GM12865 (cell line): ENCODE results near the gene FAM131B.

Experiments used
- DNase-seq: peaks from one replicate; pipeline ENCODE4 v3.0.0; 2010; ENCODE audit warnings: low read depth
- H3K4me3 ChIP-seq: 2 replicates; pipeline ENCODE4 v1.5.1; 2011; ENCODE audit warnings: mild to moderate bottlenecking, low read depth, low read length, control low read depth
- CTCF ChIP-seq: IDR thresholded peaks from 2 replicates; pipeline ENCODE4 v1.5.1; 2011; ENCODE audit warnings: low read length, control low read depth, low read depth, inconsistent platforms; ENCODE audit not compliant: insufficient read depth; ENCODE audit errors: missing control alignments

The FAM131B gene

DNA sequence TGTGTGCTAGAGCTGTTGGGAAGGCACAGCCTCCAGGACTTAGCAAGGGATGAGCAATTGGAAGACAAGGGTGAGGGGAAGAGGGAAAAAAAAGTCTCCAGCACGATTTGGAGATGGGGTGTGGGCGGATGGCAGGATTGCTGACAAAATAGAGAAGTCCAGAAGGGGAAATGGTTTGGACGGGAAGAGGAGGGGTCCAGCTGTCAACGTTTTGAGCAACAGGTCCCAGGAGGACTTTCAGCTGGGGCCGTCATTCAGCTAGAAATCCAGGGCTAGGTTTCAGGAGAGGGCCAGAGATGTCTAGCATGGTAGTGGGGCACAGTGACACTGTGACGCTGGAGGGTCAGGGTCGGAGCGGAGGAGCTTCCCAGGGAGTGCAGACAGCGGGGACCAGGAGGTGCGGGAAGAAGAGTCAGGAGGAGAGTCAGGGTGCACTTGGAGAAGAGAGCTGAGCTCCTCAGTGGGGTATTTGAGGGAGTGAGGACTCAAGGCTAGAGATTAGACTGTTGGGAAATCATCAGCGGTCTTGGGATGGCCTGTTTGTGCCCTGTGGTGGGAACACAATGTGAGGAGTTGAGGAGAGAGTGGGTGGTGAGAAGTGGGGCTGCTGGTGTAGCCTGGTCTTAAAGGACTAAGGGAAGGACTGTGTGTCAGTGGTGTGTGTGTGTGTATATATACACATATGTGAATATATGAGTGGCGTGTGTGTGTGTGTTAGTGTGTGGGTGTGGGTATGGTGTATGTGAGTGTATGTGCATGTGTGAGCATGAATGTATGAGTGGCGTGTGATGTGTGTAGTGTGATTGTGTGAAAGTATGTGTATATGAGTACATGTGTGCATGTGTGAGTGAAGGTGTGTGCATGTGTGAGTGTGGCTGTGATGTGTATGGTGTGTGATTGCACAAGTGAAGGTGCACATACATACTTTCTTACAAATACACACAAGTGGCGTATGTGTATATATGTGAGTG lies 22.4 kb upstream of the FAM131B start:
- TF ChIP-seq CTCF = no peak
- no peak for DNase-seq
- no peak overlapping the region for H3K4me3 ChIP-seq

DNA sequence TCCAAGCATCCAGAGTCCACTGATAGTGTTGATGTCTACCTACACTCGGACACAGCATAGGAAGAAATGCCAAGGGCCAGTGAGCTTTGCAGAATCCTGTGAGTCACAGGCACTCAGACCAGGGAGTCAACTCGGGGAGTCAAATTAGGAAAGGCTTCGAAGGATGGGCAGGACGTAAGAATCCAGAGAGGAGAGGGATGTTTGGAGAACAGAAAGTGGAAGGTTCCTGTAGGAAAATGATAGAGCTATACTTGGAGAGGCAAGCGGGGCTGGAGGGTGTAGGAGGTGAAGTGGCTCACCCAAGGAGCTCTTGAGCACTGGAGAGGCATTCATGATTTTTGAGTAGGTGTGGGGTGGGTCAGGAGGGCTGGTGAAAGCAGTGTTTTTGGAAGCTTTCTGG lies 21.6 kb upstream of the FAM131B start:
- DNase-seq = no peak
- H3K4me3 ChIP-seq = no peak overlapping the region
- no peak for TF ChIP-seq CTCF

- H3K4me3 ChIP-seq = no peak overlapping the region
- no peak for DNase-seq
- TF ChIP-seq CTCF = no peak
Observed at GRCh38 chr7:143383642-143383957, 21.1 kb upstream of the FAM131B start.

GRCh38 chr7:143382791-143383641 lies 20.5 kb upstream of the FAM131B start:
- no peak for DNase-seq
- peak; percentile 1 for TF ChIP-seq CTCF
- H3K4me3 ChIP-seq = no peak overlapping the region

DNA sequence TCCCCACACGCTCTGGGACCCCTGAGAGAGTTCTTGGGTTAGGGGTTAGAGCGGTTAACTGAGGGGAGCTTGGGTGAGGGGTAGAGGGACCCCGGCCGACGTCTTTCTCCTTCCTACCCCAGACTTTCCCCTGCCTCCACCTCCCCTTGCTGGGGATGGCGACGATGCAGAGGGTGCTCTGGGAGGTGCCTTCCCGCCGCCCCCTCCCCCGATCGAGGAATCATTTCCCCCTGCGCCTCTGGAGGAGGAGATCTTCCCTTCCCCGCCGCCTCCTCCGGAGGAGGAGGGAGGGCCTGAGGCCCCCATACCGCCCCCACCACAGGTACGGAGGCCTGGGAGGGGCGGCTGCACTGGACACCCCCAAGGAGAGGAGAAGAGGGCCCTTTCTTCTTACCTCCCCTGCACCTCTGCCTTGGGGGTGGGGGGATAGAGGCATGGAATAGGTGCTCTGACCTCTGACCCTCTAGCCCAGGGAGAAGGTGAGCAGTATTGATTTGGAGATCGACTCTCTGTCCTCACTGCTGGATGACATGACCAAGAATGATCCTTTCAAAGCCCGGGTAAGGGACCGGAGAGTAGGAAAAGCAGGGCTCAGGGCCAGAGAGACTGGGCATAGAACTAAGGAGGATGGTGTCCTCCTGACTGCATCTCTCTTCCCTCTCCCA lies 19.7 kb upstream of the FAM131B start:
- peak overlapping the region; percentile 99 for H3K4me3 ChIP-seq
- no peak for DNase-seq
- no peak for TF ChIP-seq CTCF

DNA sequence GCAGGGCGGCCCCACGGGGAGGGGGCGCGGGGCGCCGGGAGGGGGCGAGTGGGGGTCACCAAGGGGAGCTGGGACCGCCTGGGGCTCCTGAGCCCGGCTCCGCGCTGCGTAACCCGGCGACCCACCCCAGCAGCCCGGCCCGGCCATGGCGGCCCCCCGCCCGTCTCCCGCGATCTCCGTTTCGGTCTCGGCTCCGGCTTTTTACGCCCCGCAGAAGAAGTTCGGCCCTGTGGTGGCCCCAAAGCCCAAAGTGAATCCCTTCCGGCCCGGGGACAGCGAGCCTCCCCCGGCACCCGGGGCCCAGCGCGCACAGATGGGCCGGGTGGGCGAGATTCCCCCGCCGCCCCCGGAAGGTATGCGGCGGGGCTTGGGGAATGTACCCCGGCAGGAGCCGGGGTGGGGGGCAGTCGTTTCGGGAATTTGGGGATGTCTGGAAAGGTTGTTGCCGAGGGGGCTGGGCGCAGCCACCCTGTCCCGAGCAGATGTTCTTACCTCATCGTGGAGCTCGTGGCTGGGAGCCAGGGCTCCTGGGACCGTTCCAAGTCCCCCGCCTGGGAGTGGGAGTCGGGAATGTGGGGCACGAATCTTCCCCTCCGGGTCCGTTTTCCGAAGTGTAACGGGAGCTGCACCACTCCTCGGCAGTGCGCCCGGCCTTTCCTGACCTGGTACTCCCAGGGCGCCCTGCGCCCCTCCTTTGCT lies 19.1 kb upstream of the FAM131B start:
- peak; percentile 39 for DNase-seq
- TF ChIP-seq CTCF = no peak
- H3K4me3 ChIP-seq = peak overlapping the region; percentile 99
